ENCODE measurements around the gene MDGA2. TPM values are rescaled to one million over a fixed set of nuclear protein-coding genes. Genes with fewer than 3 reads are reported as not detected.

Gene MDGA2
- total and polyA plus RNA-seq, 9 of the 15 experiments (the other 6 are each of a cell fraction or from before 2014, with no cell fraction given) = 0.01 to 0.18 (median 0.03) TPM; not detected in 5

- TF ChIP-seq NFXL1 (CRISPR knock-in tag; IDR thresholded peaks at IDR 0.05) = no peak
- TF ChIP-seq ZNF75A (CRISPR knock-in tag; IDR thresholded peaks at IDR 0.05) = no peak
- no peak for TF ChIP-seq ZEB2 (IDR thresholded peaks at IDR 0.05)
- no peak for TF ChIP-seq ZC3H8 (IDR thresholded peaks at IDR 0.05)
- TF ChIP-seq MYC (IDR thresholded peaks at IDR 0.05; ENCODE audit: low read depth, low read length) = no peak
- TF ChIP-seq MYC (CRISPR knock-in tag; IDR thresholded peaks at IDR 0.05; ENCODE audit: borderline replicate concordance, low read depth) = no peak
- no peak for TF ChIP-seq ZNF592 (IDR thresholded peaks at IDR 0.05)
- no peak for TF ChIP-seq POLR3G (IDR thresholded peaks at IDR 0.05; ENCODE audit: extremely low read depth, insufficient read length, insufficient replicate concordance)
Observed at GRCh38 chr14:47044841-47045240, 630.6 kb downstream of the MDGA2 start (continued).

- Histone ChIP-seq H3K4me1 (replicated peaks in 1 of 2; ENCODE audit: control insufficient read depth in 2 of 2, insufficient read depth in 2 of 2, low read length in 2 of 2) (no peaks in the 10 kb centered on the region), H3K36me3 (ENCODE audit: control insufficient read depth, insufficient read depth, low read length) (no peaks in the 10 kb centered on the region), H3K9ac (ENCODE audit: insufficient read depth in 1 of 2, low read depth in 2 of 2, low read length in 2 of 2) (no peak overlapping the region), H3K4me2 (ENCODE audit: insufficient read depth, low read length) (no peak overlapping the region), H3K9me1 (ENCODE audit: control insufficient read depth, insufficient read depth, low read length) (no peaks in the 10 kb centered on the region), H3K27me3 (ENCODE audit: control insufficient read depth in 2 of 2, insufficient read depth in 2 of 2, low read length in 2 of 2) (no peaks in the 10 kb centered on the region), H4K20me1 (replicated peaks; ENCODE audit: control insufficient read depth, insufficient read depth, low read length) (no peaks in the 10 kb centered on the region), H3K79me2 (ENCODE audit: control insufficient read depth, insufficient read depth, low read length) (no peaks in the 10 kb centered on the region), H3K4me3 (no peak overlapping the region), H3K27ac (ENCODE audit: extremely low read depth, low read depth, low read length) (no peak overlapping the region), H3K9me3 (replicated peaks; ENCODE audit: control insufficient read depth, insufficient read depth, low read depth, low read length) (no peaks in the 10 kb centered on the region), H2AFZ (ENCODE audit: low read depth, low read length) (no peak overlapping the region)
- intact Hi-C loops (cut with micrococcal nuclease) (no loop called here), in situ Hi-C loops (cut with MboI) (no loop called here)
- DNase-seq (ENCODE audit: extremely low read depth in 1 of 4, low spot score in 3 of 4) (no peak), ATAC-seq (no peak), FAIRE-seq (no peak)
- no TSS peak for BruUV-seq (replicated peaks)
- WGBS (ENCODE audit: insufficient coverage, low coverage, missing lambda C conversion rate) = 0% methylated on average over 1 of the region's 1 CpG
- ChIA-PET POLR2A (no interaction called here), CTCF (ENCODE audit: low intra/inter-chr PET ratio) (no interaction called here)
- TF ChIP-seq FOXP1 (CRISPR knock-in tag; IDR thresholded peaks at IDR 0.05) = no peak
- TF ChIP-seq ZFPM2 (CRISPR knock-in tag; IDR thresholded peaks at IDR 0.05) = no peak
- TF ChIP-seq ETV5 (CRISPR knock-in tag; IDR thresholded peaks at IDR 0.05; ENCODE audit: low read depth) = no peak
- no peak for TF ChIP-seq HOMEZ (CRISPR knock-in tag; IDR thresholded peaks at IDR 0.05)
- TF ChIP-seq, protein P1, sequence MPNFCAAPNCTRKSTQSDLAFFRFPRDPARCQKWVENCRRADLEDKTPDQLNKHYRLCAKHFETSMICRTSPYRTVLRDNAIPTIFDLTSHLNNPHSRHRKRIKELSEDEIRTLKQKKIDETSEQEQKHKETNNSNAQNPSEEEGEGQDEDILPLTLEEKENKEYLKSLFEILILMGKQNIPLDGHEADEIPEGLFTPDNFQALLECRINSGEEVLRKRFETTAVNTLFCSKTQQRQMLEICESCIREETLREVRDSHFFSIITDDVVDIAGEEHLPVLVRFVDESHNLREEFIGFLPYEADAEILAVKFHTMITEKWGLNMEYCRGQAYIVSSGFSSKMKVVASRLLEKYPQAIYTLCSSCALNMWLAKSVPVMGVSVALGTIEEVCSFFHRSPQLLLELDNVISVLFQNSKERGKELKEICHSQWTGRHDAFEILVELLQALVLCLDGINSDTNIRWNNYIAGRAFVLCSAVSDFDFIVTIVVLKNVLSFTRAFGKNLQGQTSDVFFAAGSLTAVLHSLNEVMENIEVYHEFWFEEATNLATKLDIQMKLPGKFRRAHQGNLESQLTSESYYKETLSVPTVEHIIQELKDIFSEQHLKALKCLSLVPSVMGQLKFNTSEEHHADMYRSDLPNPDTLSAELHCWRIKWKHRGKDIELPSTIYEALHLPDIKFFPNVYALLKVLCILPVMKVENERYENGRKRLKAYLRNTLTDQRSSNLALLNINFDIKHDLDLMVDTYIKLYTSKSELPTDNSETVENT (CRISPR knock-in tag; IDR thresholded peaks at IDR 0.05) = no peak
- no peak for TF ChIP-seq MAX (CRISPR knock-in tag; IDR thresholded peaks at IDR 0.05)
- TF ChIP-seq TCF3 (CRISPR knock-in tag; IDR thresholded peaks at IDR 0.05) = peak; percentile 16; the same call in 1 of the 2 replicates
Observed at GRCh38 chr14:47040550-47040949, 634.9 kb downstream of the MDGA2 start.

All from K562 (cell line).